ENCODE measurements around the gene BEND3.

GRCh38 chr6:107062691-107063090 lies 52.6 kb downstream of the BEND3 start:
- no peak for TF ChIP-seq CTCF (IDR thresholded peaks at IDR 0.05)
- TF ChIP-seq POLR2A (IDR thresholded peaks at IDR 0.05) = no peak
